ENCODE data around the gene RAB27A. TPM values are rescaled to one million over a fixed set of nuclear protein-coding genes. Genes with fewer than 3 reads are reported as not detected.

The RAB27A gene
- total and polyA plus RNA-seq, 2 of the 13 experiments (the other 11 are each of a cell fraction or from before 2014, with no cell fraction given): 3.4 to 8.1 TPM

DNA sequence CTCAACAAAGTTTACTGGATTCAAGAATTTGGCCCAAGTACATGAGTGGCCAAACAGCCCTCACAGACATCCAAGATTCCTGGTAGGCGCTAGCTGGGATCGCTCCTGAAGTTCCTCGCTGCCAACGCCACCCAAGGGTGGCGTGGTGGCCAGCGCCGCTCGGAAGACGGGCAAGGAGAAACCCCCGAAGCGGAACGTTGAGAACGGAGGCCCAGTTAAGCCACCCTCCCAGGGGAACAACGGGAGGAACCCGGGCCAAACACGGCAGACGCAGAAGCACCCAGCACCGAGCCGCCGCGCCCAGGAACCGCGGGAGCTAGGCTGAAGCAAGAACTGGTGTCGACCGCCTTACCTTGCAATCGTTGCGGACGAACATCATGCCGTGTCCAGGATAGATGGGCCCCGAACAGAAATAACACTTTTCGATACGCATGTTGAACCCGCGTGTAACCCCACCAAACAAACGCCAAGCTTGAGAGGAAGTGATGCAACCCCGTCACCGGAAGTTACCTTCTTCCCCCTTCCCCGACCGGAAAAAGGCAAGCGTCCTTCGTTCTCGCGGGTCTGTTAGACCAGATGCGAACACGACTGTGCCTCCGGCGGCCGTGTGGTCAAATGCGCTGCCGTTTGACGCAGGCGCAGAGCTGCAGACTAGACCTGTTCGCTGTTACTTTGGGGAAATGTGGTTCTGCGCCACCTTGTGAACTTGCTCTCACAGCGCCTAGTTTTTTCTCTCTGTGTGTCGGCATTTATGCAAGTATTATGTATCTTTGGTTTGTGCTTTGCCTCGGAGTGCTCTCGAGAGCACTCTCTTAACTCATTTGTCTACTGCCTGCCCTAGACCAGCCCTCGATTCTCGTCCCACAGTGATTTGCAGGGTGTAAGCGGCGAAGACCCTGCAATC lies 92.9 kb downstream of the RAB27A start, which contains the start of gene RSL24D1 (continued):
- TF ChIP-seq ZNF746 (CRISPR knock-in tag; IDR thresholded peaks at IDR 0.05): 0 out of 2 replicates have a peak, but pooled peaks have one; percentile 42
- TF ChIP-seq, protein P1, sequence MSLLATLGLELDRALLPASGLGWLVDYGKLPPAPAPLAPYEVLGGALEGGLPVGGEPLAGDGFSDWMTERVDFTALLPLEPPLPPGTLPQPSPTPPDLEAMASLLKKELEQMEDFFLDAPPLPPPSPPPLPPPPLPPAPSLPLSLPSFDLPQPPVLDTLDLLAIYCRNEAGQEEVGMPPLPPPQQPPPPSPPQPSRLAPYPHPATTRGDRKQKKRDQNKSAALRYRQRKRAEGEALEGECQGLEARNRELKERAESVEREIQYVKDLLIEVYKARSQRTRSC (CRISPR knock-in tag; IDR thresholded peaks at IDR 0.05; ENCODE audit: low read depth): no peak
- no peak for TF ChIP-seq SIX1 (CRISPR knock-in tag; IDR thresholded peaks at IDR 0.05; ENCODE audit: borderline replicate concordance)
- TF ChIP-seq, protein P2, sequence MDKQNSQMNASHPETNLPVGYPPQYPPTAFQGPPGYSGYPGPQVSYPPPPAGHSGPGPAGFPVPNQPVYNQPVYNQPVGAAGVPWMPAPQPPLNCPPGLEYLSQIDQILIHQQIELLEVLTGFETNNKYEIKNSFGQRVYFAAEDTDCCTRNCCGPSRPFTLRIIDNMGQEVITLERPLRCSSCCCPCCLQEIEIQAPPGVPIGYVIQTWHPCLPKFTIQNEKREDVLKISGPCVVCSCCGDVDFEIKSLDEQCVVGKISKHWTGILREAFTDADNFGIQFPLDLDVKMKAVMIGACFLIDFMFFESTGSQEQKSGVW (CRISPR knock-in tag; IDR thresholded peaks at IDR 0.05; ENCODE audit: borderline replicate concordance): no peak; the same call in 1 of the 2 replicates
- TF ChIP-seq ZSCAN25 (CRISPR knock-in tag; IDR thresholded peaks at IDR 0.05): no peak; the same call in 1 of the 2 replicates
- TF ChIP-seq HNRNPL (IDR thresholded peaks at IDR 0.05; ENCODE audit: low read depth, low read length): peak; percentile 69; the same call in 1 of the 2 replicates
- no peak for TF ChIP-seq RORA (CRISPR knock-in tag; IDR thresholded peaks at IDR 0.05)
- TF ChIP-seq RFXANK (CRISPR knock-in tag; IDR thresholded peaks at IDR 0.05): 0 out of 2 replicates have a peak, but pooled peaks have one; percentile 68
- no peak for TF ChIP-seq SMAD9 (CRISPR knock-in tag; IDR thresholded peaks at IDR 0.05)
- no peak for TF ChIP-seq PRPF4 (IDR thresholded peaks at IDR 0.05; ENCODE audit: low read depth, low read length, poor library complexity, severe bottlenecking)
- peak; percentile 78 for TF ChIP-seq ZMAT3 (CRISPR knock-in tag; conservative IDR thresholded peaks at IDR 0.05)
- TF ChIP-seq, protein P3, sequence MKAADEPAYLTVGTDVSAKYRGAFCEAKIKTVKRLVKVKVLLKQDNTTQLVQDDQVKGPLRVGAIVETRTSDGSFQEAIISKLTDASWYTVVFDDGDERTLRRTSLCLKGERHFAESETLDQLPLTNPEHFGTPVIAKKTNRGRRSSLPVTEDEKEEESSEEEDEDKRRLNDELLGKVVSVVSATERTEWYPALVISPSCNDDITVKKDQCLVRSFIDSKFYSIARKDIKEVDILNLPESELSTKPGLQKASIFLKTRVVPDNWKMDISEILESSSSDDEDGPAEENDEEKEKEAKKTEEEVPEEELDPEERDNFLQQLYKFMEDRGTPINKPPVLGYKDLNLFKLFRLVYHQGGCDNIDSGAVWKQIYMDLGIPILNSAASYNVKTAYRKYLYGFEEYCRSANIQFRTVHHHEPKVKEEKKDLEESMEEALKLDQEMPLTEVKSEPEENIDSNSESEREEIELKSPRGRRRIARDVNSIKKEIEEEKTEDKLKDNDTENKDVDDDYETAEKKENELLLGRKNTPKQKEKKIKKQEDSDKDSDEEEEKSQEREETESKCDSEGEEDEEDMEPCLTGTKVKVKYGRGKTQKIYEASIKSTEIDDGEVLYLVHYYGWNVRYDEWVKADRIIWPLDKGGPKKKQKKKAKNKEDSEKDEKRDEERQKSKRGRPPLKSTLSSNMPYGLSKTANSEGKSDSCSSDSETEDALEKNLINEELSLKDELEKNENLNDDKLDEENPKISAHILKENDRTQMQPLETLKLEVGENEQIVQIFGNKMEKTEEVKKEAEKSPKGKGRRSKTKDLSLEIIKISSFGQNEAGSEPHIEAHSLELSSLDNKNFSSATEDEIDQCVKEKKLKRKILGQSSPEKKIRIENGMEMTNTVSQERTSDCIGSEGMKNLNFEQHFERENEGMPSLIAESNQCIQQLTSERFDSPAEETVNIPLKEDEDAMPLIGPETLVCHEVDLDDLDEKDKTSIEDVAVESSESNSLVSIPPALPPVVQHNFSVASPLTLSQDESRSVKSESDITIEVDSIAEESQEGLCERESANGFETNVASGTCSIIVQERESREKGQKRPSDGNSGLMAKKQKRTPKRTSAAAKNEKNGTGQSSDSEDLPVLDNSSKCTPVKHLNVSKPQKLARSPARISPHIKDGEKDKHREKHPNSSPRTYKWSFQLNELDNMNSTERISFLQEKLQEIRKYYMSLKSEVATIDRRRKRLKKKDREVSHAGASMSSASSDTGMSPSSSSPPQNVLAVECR (CRISPR knock-in tag; IDR thresholded peaks at IDR 0.05; ENCODE audit: borderline replicate concordance): peak; percentile 92
- no peak; the same call in 1 of the 2 replicates for TF ChIP-seq EHMT2 (IDR thresholded peaks at IDR 0.05; ENCODE audit: borderline replicate concordance, low read depth, low read length)
- no peak for TF ChIP-seq ZNF253 (CRISPR knock-in tag; IDR thresholded peaks at IDR 0.05; ENCODE audit: borderline replicate concordance)
- no peak for TF ChIP-seq ZNF629 (CRISPR knock-in tag; conservative IDR thresholded peaks at IDR 0.05)
- TF ChIP-seq ZNF577 (CRISPR knock-in tag; IDR thresholded peaks at IDR 0.05; ENCODE audit: borderline replicate concordance, low read depth): no peak
- TF ChIP-seq KAT8 (CRISPR knock-in tag; IDR thresholded peaks at IDR 0.05): peak; percentile 93
- TF ChIP-seq, protein P4, sequence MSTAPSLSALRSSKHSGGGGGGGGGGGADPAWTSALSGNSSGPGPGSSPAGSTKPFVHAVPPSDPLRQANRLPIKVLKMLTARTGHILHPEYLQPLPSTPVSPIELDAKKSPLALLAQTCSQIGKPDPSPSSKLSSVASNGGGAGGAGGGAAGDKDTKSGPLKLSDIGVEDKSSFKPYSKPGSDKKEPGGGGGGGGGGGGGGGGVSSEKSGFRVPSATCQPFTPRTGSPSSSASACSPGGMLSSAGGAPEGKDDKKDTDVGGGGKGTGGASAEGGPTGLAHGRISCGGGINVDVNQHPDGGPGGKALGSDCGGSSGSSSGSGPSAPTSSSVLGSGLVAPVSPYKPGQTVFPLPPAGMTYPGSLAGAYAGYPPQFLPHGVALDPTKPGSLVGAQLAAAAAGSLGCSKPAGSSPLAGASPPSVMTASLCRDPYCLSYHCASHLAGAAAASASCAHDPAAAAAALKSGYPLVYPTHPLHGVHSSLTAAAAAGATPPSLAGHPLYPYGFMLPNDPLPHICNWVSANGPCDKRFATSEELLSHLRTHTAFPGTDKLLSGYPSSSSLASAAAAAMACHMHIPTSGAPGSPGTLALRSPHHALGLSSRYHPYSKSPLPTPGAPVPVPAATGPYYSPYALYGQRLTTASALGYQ (CRISPR knock-in tag; IDR thresholded peaks at IDR 0.05): no peak
- no peak for TF ChIP-seq ZNF33A (CRISPR knock-in tag; IDR thresholded peaks at IDR 0.05; ENCODE audit: borderline replicate concordance)
- TF ChIP-seq YY1 (IDR thresholded peaks at IDR 0.05; ENCODE audit: insufficient read depth, insufficient replicate concordance, low read depth, low read length): no peak
- TF ChIP-seq CENPT (CRISPR knock-in tag; IDR thresholded peaks at IDR 0.05; ENCODE audit: low read depth): no peak
